T-helper 17 cell (primary cell): ENCODE results near the gene C3orf49. TPM values are rescaled to one million over a fixed set of nuclear protein-coding genes. Genes with fewer than 3 reads are reported as not detected.
A peak's percentile ranks its signal among the peaks of the same experiment; 100 is the strongest.

Experiments used
- ATAC-seq: fragments of 150-1000 bp; cut with Tn5 transposase; 2 replicates; pipeline ENCODE4 v1.10.0; 2021; ENCODE audit warnings: mild to moderate bottlenecking, moderate library complexity
- DNase-seq, 3 donors: peaks; one replicate each; pipeline versions ENCODE4 v3.0.0 to v3.0.0-alpha.2; 2020 to 2021
- H3K9me3 ChIP-seq: one replicate; pipeline ENCODE4 v1.7.0; 2013; ENCODE audit warnings: low read length, mild to moderate bottlenecking; ENCODE audit not compliant: control insufficient read depth, poor library complexity, severe bottlenecking
- H3K27ac Mint-ChIP-seq: one replicate; pipeline ENCODE4 v1.8.0; 2022; ENCODE audit warnings: mild to moderate bottlenecking, moderate library complexity, mixed read lengths
- H3K27me3 Mint-ChIP-seq: one replicate; pipeline ENCODE4 v1.8.0; 2022; ENCODE audit warnings: mixed read lengths
- H3K36me3 Mint-ChIP-seq: one replicate; pipeline ENCODE4 v1.8.0; 2022; ENCODE audit warnings: low read depth, mixed read lengths
- H3K4me1 Mint-ChIP-seq: one replicate; pipeline ENCODE4 v1.8.0; 2022; ENCODE audit warnings: mild to moderate bottlenecking, mixed read lengths
- H3K4me3 Mint-ChIP-seq: one replicate; pipeline ENCODE4 v1.8.0; 2022; ENCODE audit warnings: mild to moderate bottlenecking, moderate library complexity, mixed read lengths
- total RNA-seq, 4 donors: library from RNA in 2 of 4; stranded (reverse) in 2 of 4; gene quantifications; one replicate each; pipeline ENCODE4 v1.2.3 and lab custom pipeline; 2022 to 2026

C3orf49 gene
- total RNA-seq, 2 donors from 2014 or later: not detected

GRCh38 chr3:63876260-63876659 lies 57.2 kb downstream of the C3orf49 start:
- Mint-ChIP-seq H3K27ac (peak overlapping the region; percentile 65), H3K4me1 (peaks cover 47% of the 10 kb centered on the region)

DNA sequence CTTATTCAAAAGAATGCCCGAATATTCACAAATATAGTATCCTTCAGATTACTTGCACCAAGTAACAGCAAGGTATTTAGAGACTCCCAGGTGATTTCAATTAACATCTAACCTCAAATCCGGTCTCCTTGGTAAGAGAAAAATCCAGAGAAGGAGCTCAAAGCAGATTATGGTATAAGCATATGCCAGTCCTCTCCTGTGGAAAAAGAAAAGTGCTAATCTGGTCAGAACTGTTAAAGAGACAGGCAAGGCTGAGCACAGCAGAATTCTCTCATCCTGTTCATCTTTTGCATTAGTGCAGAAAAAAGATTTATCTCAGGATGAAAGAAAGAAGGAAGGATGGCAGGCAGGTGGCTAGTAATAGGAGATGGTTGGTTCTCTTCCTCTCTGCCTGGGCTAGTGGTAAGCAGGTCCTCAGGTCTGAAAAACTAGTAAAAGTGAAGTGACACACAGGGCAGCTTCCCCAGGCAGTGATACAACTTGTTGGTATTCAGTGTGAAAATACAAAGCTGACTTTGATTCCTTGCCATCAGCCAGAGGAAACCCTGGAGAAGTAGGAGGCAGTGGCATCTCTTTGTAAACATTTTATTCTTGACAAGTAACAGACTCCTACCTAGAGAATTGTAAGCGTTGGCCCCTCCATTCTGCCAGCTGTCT lies 58.8 kb downstream of the C3orf49 start:
- DNase-seq (no peak), ATAC-seq (no peak)
- peak overlapping the region; percentile 12 for H3K4me3 Mint-ChIP-seq
- H3K27ac Mint-ChIP-seq: peak overlapping the region; percentile 49
- H3K27me3 Mint-ChIP-seq: no peaks in the 10 kb centered on the region
- peaks cover 3% of the 10 kb centered on the region for H3K36me3 Mint-ChIP-seq
- no peaks in the 10 kb centered on the region for H3K9me3 ChIP-seq
- H3K4me1 Mint-ChIP-seq: peaks cover 47% of the 10 kb centered on the region

More at GRCh38 chr3:63876260-63876659, 57.2 kb downstream of the C3orf49 start:
- no peak for ATAC-seq
- no peak for DNase-seq
- H3K9me3 ChIP-seq: no peaks in the 10 kb centered on the region
- H3K4me3 Mint-ChIP-seq: no peak overlapping the region
- peaks cover 3% of the 10 kb centered on the region for H3K36me3 Mint-ChIP-seq
- H3K27me3 Mint-ChIP-seq: no peaks in the 10 kb centered on the region

GRCh38 chr3:63878394-63879060 lies 59.4 kb downstream of the C3orf49 start:
- H3K9me3 ChIP-seq: no peaks in the 10 kb centered on the region
- Mint-ChIP-seq H3K27me3 (no peaks in the 10 kb centered on the region), H3K27ac (peak overlapping the region; percentile 49), H3K36me3 (peaks cover 3% of the 10 kb centered on the region), H3K4me3 (peak overlapping the region; percentile 25), H3K4me1 (peaks cover 47% of the 10 kb centered on the region)
- DNase-seq: no peak
- ATAC-seq: peak; percentile 42

GRCh38 chr3:63880653-63881052 lies 61.6 kb downstream of the C3orf49 start:
- Mint-ChIP-seq H3K27me3 (no peaks in the 10 kb centered on the region), H3K27ac (no peak overlapping the region), H3K4me3 (no peak overlapping the region), H3K36me3 (peaks cover 3% of the 10 kb centered on the region), H3K4me1 (peaks cover 44% of the 10 kb centered on the region)
- no peak for DNase-seq
- ATAC-seq: no peak
- no peaks in the 10 kb centered on the region for H3K9me3 ChIP-seq

DNA sequence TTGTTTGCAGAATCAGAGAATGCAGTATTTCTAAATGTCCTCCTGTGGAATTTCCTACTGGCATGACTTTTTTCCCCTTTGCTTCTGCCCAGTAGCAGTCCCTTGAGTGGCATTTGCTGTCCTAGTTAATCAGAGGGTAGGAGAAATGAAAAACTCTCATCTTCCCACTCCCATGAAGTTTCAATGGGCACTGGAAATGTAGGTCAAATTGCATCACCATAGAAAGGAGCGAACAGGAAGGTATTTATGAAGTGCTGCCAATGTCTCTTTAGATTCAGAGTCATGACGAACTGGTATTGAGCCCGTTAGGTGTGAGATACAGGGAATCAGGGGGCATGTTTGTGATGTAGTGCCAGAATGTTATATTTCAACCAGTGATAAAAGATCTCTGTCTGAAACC lies 67.8 kb downstream of the C3orf49 start:
- H3K9me3 ChIP-seq: no peaks in the 10 kb centered on the region
- no peak for ATAC-seq
- Mint-ChIP-seq H3K27me3 (no peaks in the 10 kb centered on the region), H3K27ac (peak overlapping the region; percentile 32), H3K36me3 (no peaks in the 10 kb centered on the region), H3K4me3 (no peak overlapping the region), H3K4me1 (peaks cover 23% of the 10 kb centered on the region)
- no peak for DNase-seq

- DNase-seq (no peak), ATAC-seq (no peak)
- Mint-ChIP-seq H3K36me3 (no peaks in the 10 kb centered on the region), H3K4me1 (peaks cover 40% of the 10 kb centered on the region), H3K4me3 (no peak overlapping the region), H3K27ac (peak overlapping the region; percentile 21), H3K27me3 (no peaks in the 10 kb centered on the region)
- H3K9me3 ChIP-seq: no peaks in the 10 kb centered on the region
Observed at GRCh38 chr3:63891518-63891917, 72.4 kb downstream of the C3orf49 start.

DNA sequence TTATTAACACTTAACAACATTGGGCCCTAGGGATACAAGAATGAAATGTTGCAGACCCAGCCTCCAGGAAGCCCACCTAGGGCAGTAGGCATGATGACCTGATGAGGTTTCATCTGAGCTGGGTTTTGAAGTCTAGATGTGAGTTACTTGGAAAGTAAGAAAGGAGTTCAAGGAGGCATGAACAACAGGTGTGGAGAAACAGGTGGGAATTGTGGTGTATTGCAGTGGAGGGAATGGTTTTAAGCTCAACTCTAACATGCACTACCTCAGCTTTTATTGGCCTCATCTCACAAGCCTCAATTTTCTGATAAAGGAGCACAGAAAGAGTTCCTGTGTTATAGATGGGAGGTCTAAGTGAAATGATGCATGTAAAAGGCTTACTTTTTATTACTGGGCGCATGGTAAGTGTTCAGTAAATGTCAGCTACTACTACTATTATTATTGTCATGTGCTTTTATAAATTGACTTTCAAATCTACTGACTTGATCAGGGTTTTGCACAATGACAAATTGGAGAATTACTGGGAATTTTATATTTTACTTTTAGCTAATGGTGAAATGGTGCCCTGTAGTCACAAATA lies 73.8 kb downstream of the C3orf49 start:
- no peak overlapping the region for H3K27ac Mint-ChIP-seq
- no peaks in the 10 kb centered on the region for H3K27me3 Mint-ChIP-seq
- peaks cover 37% of the 10 kb centered on the region for H3K4me1 Mint-ChIP-seq
- no peak overlapping the region for H3K4me3 Mint-ChIP-seq
- ATAC-seq (no peak), DNase-seq (no peak)
- H3K9me3 ChIP-seq: no peaks in the 10 kb centered on the region
- no peaks in the 10 kb centered on the region for H3K36me3 Mint-ChIP-seq

DNA sequence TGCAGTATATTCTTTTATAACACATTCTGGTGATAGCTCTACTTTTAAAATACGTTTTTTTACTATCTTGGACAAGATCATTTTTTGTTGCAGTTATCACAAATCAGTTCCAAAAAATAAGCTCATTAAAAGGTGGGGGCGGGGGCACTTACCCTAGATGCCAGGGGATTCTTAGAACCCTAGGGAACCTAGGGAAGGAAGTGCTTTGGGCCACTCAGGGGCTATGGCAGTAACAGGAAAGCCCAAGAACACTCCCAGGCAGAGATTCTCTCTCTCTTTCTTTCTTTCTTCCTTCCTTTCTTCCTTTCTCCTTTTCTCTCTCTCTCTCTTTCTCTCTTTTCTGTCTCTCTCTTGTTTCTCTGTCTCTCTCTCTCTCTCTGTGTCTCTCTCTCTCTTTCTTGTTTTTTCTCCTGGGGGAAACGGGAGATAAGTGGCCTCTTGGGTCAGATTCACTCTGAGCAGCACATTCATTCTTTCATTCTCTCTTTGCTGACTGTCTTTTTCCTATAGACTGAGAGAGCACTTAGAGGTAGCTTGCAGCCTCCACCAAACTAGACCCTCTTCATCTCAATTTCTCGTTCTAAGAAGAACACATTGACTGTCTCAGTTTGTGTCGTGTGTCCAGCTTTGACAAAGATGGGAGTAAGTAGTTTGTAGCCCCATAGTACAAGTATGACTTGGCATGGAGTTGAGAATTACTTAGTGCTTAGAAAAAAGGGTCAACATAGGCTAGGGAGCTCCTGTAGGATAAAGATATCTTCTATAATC lies 76.5 kb downstream of the C3orf49 start:
- peak overlapping the region; percentile 90 for H3K27ac Mint-ChIP-seq
- H3K36me3 Mint-ChIP-seq: peaks cover 4% of the 10 kb centered on the region
- no peaks in the 10 kb centered on the region for H3K9me3 ChIP-seq
- ATAC-seq (no peak), DNase-seq (no peak)
- H3K4me1 Mint-ChIP-seq: peaks cover 39% of the 10 kb centered on the region
- H3K27me3 Mint-ChIP-seq: no peaks in the 10 kb centered on the region
- no peak overlapping the region for H3K4me3 Mint-ChIP-seq

GRCh38 chr3:63896332-63897030 lies 77.4 kb downstream of the C3orf49 start:
- DNase-seq: no peak
- H3K9me3 ChIP-seq: no peaks in the 10 kb centered on the region
- H3K4me3 Mint-ChIP-seq: no peak overlapping the region
- no peak for ATAC-seq
- H3K27ac Mint-ChIP-seq: peak overlapping the region; percentile 85
- H3K4me1 Mint-ChIP-seq: peaks cover 39% of the 10 kb centered on the region
- no peaks in the 10 kb centered on the region for H3K27me3 Mint-ChIP-seq
- H3K36me3 Mint-ChIP-seq: peaks cover 7% of the 10 kb centered on the region

Other genes with a start within 250 kb of the C3orf49 start
- not detected for gene SNTN, start 166.6 kb upstream of the C3orf49 start, total RNA-seq
- 10 to 100 TPM; 29.9 to 36.6 TPM for gene THOC7, start 44.5 kb downstream of the C3orf49 start, total RNA-seq
- 100 to 1,000 TPM; 165 to 205 TPM for gene ATXN7, start 44.6 kb downstream of the C3orf49 start, total RNA-seq
- gene SCAANT1, start 93.1 kb downstream of the C3orf49 start, total RNA-seq: 1 to 10 TPM in 1 of 2 donors, not detected in 1; 1.7 TPM
- 10 to 100 TPM; 91.3 to 97.3 TPM for gene PSMD6, start 204.2 kb downstream of the C3orf49 start, total RNA-seq